Midbrain (tissue), 1 donor: ENCODE results near the gene DGKH.
A peak's percentile ranks its signal among the peaks of the same experiment; 100 is the strongest.
"Not testable (repeated sequence)": the region's sequence is repeated elsewhere in the genome, so short reads cannot be mapped to it uniquely, and the experiment has no call there.

ENCODE experiments used
- DNase-seq: peaks from one replicate; lab custom pipeline; 2025; lab: John Stamatoyannopoulos, UW

Gene DGKH

DNA sequence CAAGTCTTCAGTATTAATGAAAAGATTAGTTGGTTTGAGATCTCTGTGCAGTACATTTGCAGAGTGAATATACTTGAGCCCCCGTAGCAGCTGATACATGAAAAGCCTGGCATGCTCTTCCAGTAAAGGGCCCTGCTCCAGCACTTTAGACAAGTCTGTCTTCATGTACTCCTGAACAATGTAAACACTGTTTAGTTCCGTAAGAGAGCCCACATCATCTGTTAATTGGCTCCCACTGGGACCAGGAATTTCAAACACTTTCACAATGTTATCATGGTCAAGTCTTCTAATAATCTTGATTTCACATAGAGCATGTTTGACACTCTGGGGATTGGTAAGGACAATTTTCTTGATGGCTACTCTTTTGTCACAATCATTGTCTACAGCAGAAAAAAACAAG is 22.2 kb downstream of the DGKH start:
- DNase-seq: not testable (repeated sequence)

DNA sequence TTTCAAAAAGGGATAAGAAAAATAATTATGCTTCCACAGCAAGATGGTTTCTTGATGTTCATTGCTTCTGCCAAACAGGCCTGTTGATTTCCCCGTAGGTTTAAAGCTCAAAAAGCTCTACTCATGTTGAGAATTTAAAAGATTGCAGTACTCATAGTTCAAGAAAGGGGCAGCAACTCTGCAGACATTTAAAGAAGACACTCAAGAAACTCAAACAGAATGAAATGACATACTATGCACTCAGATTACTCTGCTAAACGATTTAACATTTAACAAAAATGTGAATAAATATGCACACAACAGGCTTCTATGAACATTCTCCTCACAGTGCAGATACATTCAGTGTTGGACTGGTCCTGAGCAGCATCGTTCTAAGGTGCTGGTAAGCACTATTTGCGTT is 22.7 kb downstream of the DGKH start:
- not testable (repeated sequence) for DNase-seq

DNA sequence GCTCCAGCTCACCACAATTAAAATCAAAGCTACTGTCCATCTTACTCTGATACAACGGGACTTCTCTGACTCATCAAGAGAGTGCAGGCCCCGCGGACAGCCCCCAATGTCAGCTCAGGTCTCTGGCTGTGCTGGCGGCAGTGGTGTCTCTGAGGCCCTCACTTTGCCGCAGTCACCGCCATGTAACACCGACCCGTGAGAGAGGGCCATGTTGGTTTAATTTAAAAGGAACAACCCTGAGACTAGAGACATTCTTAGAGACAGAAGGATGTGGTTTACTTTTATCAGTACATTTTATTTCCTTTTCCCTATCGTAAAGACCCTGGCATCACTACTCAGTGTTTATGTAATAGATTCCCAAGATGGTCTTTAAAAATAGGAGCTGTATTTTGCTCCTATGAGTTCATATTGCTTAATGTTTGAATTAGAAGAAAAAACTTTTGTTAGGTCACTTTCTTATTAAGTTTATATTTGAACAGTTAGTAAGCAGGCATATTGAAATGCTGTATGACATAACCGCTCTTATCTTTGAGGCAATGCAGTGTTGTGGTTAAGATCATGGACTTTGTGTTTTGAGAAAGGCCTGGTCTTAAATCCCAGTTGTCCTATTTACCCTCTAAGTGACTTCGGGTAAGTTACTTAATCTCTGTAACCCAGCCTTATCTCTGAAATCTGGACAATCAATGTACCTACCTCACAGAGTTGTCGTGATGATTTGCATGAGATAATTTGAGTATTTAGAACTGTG is 23.4 kb downstream of the DGKH start:
- no peak for DNase-seq

DNA sequence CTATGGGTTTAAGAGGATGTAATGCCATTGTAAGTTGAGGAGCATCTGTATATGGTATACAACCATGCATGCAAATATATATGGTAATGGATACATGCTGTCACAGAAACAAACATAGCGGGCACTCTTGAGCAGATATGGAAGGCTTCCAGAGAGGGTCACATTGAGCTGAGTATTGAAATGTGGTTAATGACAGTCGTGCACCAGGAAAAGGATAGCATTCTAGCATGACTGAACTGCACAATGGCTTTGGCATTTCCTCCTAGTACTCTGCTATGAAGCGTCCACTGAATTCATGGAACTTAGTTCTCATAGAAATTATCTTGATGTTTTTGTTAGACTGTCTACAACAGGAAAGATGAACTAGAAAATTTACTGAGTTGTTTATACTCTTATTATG is 25.2 kb downstream of the DGKH start:
- DNase-seq: no peak

DNA sequence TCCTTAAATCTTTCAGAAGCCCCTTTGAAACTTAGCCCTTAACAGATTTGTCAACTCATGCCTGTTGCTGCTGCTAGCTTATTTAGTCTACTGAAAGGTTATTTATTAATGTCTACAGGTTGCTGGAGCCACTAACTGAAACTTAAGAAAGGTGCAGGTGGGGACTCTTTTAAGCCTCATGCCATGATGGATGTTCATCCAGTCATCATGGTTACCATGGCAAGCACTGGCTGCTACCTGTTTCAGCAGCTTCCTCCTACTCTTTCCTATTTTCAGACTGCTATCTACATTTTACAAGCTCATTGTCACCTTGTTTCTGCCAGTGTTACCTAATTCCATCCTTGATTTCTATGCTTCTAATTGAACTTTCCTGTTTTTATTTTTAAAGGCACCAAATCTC is 27.1 kb downstream of the DGKH start:
- DNase-seq: no peak

DNA sequence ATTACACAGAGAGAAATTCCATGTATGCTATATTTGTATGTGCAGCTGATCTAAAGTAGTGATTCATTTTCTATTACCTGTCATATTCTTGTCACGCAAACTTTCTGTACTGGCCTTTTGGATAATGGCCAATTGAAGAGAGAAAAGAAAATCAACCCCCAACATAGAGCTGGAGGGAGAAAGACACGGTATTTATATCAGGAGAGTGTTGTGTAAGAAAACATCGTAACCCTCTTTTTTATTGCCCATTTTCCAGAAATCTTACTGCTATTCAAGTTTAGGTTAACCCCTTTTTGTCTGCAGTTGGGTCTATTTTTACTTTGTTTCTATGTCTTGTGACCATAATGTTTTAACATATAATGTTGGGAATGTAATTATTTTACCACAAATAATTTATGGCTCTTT is 27.9 kb downstream of the DGKH start:
- DNase-seq: no peak

DNA sequence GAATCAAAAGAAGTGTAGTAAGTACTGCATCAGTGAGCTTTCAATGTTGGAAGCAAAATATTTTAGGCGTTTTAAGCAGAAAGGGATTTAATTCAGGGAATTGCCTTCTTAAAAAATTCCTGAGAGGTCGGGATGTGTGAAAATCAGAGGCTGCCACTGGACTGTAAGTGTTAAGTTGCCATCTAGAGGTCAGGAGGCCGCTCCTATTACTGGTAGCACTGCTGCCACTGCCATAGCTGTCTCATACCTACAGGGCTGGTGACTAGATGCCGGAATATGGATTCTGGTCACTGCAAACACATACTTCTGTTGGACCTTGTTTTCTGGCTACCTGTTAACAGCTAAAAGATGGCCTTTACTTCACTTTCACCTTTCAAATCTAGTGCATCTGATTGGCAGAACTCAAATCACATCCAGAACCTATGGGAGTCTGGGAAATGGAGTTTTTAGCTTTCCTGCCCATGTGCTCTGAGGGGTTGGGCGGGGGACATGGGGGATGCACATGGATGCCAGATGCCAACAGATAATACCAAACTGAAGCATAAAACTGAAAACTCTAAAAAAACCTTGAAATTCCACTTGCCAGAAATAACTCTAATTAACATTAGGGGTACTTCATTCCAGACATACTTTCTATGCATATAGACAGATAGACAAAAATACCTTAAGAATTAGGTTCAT is 29.8 kb downstream of the DGKH start:
- DNase-seq: peak; percentile 17

DNA sequence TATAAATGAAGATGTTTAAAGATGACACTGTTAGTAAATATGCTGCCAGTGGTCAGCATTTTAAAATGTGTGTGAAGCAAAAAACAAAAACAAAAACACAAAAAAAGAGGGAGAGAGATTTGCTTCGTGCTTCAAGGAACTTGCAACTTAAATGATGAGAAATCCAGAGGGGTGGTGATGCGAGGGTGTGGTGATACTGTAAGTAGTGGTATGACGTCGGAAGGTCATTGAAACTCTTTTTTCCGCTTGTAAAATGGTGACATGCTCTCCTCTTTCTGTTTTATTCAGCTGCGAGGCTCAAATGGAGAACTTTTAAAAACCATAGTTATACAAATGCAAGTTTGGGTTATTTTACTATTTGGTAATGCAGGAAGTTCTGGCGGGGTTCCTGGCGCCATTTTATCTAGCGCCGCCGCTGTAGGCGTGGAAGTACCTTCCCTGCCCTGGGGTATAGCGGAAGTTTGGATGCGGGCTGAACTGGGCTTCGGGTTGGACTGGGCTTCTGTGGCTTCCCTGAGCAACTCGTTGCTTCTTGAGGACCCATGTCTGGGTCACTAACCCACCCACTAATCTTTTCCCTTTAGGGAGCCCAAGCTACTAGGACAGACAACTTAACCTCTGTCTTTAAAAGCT is 34.8 kb downstream of the DGKH start:
- DNase-seq: no peak

DNA sequence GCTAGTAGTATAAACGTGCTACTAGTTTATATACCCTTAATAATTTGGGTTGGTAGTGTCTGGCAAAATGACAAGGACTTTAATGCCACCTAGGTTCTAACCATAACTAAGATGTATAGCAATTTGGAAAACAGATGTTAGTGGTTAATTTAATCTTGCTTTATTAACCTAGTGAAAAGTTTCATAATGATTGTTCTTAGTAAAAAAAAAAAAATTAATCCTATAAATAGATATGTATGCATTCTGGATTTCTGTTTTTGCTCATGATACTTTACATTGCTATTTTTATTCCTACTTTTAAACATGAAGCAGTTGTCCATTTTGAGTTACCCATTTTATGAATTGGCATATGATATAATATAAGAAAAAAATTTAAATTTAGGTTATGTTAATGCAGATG is 36.3 kb downstream of the DGKH start:
- DNase-seq: no peak

DNA sequence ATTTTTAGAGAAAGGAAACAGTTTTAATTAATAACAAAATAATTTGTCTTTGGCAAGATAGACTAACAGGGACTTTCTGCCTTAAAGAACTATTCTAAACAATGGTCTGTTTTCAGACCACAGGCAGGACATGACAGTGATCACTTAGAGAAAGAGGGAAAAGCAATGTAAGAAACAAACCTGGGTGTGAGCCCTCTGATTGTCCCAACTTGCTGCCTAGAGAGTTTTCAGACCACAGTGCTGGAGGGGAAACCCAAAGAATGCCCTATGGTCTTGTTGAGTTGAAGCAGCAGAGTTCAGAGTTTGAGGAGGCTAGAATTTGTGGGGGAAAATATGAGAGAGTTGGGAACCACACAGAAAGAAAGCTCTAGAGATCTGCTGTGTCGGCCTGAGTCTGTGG is 38.1 kb downstream of the DGKH start:
- no peak for DNase-seq

DNA sequence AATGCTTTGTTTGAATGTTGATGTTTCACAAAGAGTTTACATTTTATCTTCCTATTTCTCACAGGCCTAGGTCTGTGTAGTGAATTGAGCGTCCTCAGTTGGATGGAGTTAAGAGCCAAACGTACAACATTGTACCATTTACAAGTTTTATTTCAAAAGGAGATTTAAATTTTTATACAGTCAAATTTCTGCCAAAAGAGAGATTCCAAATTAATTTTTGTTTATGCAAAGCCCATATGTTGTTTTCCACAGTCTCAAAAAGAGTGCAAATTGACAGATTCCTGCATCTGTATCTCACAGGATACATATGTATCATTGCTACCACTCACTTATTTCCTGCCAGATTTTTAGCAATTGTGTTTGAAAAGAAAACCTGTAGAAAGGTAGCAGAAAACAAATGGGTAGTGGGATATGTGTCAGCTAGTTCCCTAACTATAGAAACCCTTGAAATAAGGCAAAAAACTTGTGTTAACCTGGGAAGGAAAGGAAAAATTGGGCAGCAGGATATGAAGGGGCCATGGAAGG is 46.1 kb downstream of the DGKH start:
- no peak for DNase-seq

DNA sequence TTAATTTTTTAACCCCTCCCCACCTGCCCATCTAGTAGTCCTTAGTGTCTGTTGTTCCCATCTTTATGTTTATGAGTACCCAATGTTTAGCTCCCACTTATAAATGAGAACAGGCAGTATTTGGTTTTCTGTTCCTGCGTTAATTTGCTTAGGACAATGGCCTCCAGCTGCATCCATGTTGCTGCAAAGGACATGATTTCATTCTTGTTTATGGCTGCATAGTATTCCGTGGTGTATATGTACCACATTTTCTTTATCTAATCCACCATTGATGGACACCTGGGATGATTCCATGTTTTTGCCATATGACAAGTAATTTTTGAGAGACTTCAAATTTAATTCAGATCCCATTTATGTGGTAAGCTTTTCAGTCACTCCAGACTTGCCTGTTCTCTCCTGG is 47.8 kb downstream of the DGKH start:
- not testable (repeated sequence) for DNase-seq

DNA sequence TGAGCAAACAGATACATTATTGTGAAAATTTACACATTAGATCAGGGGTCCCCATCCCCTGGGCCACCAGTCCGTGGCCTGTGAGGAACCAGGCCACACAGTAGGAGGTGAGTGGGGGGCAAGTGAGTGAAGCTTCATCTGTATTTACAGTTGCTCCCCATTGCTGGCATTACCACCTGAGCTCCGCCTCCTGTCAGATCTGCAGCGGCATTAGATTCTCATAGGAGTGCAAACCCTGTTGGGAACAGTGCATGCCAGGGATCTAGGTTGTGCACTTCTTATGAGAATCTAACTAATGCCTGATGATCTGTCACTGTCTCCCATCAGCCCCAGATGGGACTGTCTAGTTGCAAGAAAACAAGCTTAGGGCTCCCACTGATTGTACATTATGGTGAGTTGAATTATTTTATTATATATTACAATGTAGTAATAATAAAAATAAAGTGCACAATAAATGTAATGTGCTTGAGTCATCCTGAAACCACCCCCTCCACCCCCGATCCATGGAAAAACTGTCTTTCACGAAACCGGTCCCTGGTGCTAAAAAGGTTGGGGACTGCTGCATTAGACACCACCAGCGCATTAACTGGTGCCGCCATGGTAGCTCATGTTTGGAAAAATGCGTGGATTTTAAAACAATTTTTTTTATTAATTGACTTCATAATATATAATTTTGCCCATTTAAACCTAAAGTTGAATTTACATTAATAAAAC is 51.7 kb downstream of the DGKH start:
- DNase-seq: no peak

DNA sequence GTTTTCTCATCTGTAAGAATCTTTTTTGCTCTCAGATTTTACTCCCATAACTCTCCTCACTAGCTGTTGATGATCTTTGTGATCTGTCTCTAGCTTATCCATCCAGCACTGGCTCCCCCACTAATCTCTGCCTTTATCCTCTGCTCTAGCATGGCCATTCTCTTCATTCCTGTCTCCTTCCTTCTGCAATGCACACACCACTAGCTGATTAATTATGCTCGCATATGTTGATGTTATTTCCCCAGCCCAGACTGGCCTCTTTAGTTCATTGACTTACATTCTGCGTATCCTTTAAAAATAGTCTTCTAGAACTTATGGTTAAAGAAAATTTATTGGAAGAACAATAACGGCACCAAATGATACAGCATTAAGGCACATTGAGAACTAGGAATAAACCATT is 52.5 kb downstream of the DGKH start:
- no peak for DNase-seq

DNA sequence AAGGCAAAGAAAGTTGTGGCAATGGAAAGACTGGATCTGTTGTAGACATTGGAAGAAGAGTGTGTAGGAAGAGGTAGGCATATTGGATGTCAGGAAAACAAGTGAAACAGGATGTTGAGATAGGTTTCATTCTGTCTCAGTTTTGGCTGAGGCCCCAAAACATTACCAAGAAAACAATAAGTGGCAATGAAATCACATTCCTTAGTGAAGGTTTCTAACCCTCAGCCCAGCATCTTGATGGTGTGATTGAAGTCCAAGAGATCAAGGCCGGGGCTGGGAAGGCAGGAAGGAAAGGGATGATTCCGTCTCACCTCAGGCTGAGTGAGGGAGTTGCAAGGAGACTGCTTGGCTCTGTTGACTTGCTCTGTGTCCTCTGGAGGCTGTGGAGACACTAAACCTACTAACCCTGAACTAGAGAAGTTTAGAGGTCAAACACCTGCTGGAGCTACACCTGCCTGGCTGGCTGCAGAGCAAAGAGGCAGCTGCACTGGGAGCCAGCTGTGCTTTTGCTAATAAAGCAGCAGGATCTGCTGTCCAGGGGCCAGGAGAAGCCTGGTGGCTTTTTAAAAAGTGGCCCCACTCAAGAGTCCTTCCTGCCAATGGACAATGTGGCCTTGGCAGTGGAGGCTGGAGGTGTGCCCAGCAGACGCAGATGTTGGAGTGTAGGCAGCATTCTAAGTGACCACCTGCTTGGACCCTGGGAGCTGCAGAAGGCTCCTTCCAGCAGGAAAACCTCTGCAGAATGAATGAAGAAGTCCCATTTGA is 53.6 kb downstream of the DGKH start:
- no peak for DNase-seq

DNA sequence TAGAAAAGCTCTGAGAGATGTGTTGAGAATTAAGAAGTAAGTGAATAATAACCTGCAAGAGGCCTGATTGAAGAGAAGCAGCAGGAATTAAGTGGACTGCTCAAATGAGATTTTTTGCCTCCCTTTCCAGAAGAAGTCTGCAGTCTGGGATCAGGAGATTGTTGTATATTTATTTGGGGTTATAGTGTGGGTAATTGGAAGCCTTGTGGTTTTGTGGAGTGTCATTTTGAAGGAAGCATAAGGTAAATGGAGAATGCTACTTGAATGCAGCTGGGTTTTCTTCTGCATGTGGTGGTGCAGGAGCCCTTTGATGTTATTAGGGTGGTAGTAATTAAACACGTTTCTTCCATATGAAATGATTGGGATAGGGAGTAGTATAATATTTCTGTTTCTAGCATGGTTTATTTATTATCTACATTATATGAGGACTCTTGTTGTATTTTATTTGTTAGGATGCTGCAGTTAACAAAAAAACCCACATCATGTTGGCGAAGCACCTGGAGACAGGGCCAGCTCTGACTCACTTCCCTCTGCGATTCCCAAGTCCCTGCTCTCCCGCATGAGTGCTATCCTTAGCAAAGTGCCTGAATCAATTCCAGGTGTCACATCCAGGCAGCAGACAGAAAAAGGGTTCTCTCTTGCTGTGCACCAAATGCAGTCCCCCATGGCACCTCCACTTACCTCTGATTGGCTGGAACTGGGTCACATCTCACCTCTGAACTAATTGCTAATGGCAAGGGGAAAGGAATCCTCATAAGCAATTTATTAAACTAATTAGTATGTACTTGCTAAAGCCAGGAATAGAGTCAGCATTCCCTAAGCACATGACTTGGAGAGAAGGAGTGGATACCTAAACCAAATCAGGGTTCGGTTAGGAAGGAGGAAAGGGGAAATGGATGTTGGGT is 54.8 kb downstream of the DGKH start:
- no peak for DNase-seq

DNA sequence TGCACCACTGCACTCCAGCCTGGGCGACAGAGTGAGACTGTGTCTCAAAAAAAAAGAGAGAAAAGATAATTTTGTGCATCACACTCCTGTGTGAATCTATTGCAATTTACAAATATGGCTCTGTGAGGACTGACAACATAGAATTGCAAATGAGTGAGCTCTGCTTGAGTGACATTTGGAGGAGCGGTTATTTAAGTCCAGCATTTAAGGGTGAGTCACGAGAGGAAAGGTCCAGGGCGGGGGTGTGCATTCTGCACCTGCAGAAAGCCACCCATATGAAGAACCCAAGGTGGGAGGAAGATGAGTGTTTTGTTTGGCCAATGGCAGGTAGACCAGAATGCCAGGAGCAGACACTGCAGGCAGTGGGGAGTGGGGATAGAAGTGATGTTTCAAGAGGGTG is 58.5 kb downstream of the DGKH start:
- no peak for DNase-seq

DNA sequence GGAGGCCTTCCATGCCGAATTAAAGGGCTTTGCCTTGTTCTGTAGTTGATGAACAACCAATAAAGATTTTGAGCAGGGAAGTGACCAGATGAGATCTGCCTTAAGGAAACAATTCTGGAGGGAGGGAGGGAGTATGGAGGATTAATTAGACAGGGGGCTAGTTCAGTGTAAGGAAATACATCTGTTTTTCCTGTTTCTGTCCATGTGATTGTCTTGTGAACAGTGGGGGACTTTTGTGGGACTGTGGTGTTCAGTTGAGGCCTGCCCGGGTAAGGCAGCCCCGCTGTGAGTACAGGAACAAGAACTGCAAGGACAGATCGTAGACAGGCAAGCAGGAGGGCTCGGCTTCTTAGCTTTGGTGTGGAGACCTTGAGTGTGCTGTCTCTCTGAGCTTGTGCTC is 59.0 kb downstream of the DGKH start:
- DNase-seq: no peak

DNA sequence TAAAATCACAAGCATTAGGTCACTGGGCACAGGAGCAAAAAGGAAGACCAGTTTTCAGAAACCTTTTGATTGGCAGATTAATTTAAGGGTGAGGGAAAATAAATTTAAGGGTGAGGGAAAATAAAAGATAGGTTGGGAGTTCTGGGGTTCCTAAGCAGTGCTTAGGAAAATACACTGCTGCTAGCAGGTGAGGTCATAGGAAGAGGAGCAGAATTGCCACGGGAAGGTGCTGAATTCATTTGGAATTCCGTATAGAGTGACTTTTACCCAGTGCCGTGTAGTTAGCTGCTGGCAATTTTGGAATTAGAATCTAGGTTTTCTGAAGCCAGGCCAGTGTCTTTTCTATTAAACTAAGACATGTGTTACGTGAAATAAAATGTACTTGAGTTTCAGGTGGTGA is 59.8 kb downstream of the DGKH start:
- no peak for DNase-seq

DNA sequence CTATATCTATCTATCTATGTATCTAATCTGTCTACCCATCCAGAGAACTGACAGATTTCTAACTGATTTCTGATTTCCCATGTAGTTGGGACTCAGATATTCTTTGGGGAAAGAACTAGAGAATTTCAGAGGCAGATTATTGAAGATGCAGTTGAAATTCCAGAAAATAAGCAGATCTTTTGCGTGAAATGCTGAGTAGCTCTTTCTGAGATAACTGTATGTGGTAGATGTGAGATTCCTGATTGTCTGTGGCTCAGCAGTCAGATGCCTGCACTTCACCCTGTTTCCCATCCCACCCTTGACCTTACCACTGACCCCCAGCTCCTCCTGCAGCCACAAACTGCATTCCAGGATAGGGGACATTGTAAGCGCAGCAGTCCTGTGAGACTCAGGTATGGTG is 61.5 kb downstream of the DGKH start:
- DNase-seq: no peak
